GM19467 (cell line): ENCODE data around the gene RTBDN.

Source experiments
- ATAC-seq: cut with Tn5 transposase; IDR thresholded peaks from one replicate; pipeline ENCODE4 v1.9.1; 2021; ENCODE audit warnings: mild to moderate bottlenecking, moderate library complexity; ENCODE audit not compliant: unreplicated experiment

The RTBDN gene

GRCh38 chr19:12834566-12834943, at the start of gene RTBDN:
TSS of gene RTBDN (minus strand) at chr19:12834579. CDS start at chr19:12829979, 4,600 bp downstream.
- no peak for ATAC-seq

- ATAC-seq, result no peak
Observed at GRCh38 chr19:12882589-12882988, 48.2 kb upstream of the RTBDN start.

- ATAC-seq, result peak; percentile 76
Observed at GRCh38 chr19:12881172-12881808, 46.9 kb upstream of the RTBDN start, which contains the start of gene DNASE2. TSS of gene DNASE2 (minus strand) at chr19:12881449. CDS start at chr19:12881375, 74 bp downstream.

- peak; percentile 9 for ATAC-seq
Observed at GRCh38 chr19:12880551-12881171, 46.3 kb upstream of the RTBDN start.

GRCh38 chr19:12875086-12875485, 40.7 kb upstream of the RTBDN start:
- no peak for ATAC-seq

- ATAC-seq, result no peak
Observed at GRCh38 chr19:12873891-12874745, 39.7 kb upstream of the RTBDN start.

- no peak for ATAC-seq
Observed at GRCh38 chr19:12872941-12873890, 38.8 kb upstream of the RTBDN start.

- no peak for ATAC-seq
Observed at GRCh38 chr19:12872255-12872654, 37.9 kb upstream of the RTBDN start.

- no peak for ATAC-seq
Observed at GRCh38 chr19:12871681-12872080, 37.3 kb upstream of the RTBDN start.

- no peak for ATAC-seq
Observed at GRCh38 chr19:12868540-12869112, 34.2 kb upstream of the RTBDN start.

- ATAC-seq, result no peak
Observed at GRCh38 chr19:12867120-12868099, 33.0 kb upstream of the RTBDN start.

GRCh38 chr19:12866416-12867119, 32.2 kb upstream of the RTBDN start:
- no peak for ATAC-seq

GRCh38 chr19:12865746-12866415, 31.5 kb upstream of the RTBDN start:
- no peak for ATAC-seq

- ATAC-seq, result no peak
Observed at GRCh38 chr19:12864721-12865715, 30.6 kb upstream of the RTBDN start.

- ATAC-seq, result no peak
Observed at GRCh38 chr19:12864143-12864542, 29.8 kb upstream of the RTBDN start.

- no peak for ATAC-seq
Observed at GRCh38 chr19:12859546-12859945, 25.2 kb upstream of the RTBDN start.
